HL-60 (cell line): ENCODE results near the gene SYNJ2.

Experiments used
- DNase-seq, 2 experiments: peaks; one replicate each; pipeline ENCODE4 v3.0.0-alpha.2; 2010 to 2020; ENCODE audit warnings: low read depth in 1 of 2, low spot score in 1 of 2
- H3K27ac ChIP-seq: fragments of 250-450 bp; sonication (Bioruptor Pico); replicated peaks from 2 replicates; pipeline ENCODE4 v1.5.1; 2020; ENCODE audit warnings: mild to moderate bottlenecking, moderate library complexity
- H3K27me3 ChIP-seq: fragments of 250-450 bp; sonication (Bioruptor Pico); 2 replicates; pipeline ENCODE4 v1.5.1; 2021; ENCODE audit warnings: mild to moderate bottlenecking, moderate library complexity; ENCODE audit not compliant: insufficient read depth, poor library complexity, severe bottlenecking
- H3K4me3 ChIP-seq: replicated peaks from 2 replicates; pipeline ENCODE4 v1.5.1; 2011; ENCODE audit warnings: mild to moderate bottlenecking, control low read depth, low read length; ENCODE audit not compliant: insufficient read depth
- GABPA ChIP-seq: IDR thresholded peaks from 2 replicates; pipeline ENCODE4 v1.6.1; 2012; ENCODE audit warnings: low read depth
- POLR2AphosphoS5 ChIP-seq: IDR thresholded peaks from 2 replicates; pipeline ENCODE4 v1.6.1; 2012; ENCODE audit warnings: low read depth
- SPI1 ChIP-seq: IDR thresholded peaks from 2 replicates; pipeline ENCODE4 v1.6.1; 2012; ENCODE audit warnings: low read depth, mild to moderate bottlenecking, borderline replicate concordance
- TF ChIP-seq, protein P1 (sequence below): IDR thresholded peaks from 2 replicates; pipeline ENCODE4 v1.6.1; 2012; ENCODE audit warnings: low read depth; ENCODE audit not compliant: insufficient replicate concordance
- TF ChIP-seq, protein P2 (sequence below): IDR thresholded peaks from one replicate; pipeline ENCODE4 v1.5.1; 2011; ENCODE audit warnings: low read length, control low read depth, inconsistent platforms; ENCODE audit not compliant: insufficient read depth

The SYNJ2 gene

DNA sequence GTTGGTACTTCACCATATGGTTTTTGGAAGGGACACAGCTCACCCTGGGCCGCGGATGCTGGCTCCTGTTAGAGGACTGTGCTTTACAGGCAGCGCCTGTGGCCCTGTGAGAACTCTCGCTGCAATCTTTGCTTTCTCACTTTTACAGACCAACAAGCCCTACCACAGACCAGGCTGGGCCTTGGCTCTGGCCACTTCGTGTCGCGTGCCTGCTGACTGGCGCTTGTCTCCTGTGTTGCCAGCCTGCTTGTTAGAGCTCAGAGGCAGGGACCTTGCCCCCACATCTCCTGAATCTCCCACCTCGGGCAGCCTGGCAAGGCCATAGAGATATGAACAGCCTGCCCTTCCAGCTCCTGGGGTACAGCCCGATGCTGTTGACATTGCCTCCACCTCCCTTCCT lies 56.1 kb downstream of the SYNJ2 start:
- H3K4me3 ChIP-seq, result no peak overlapping the region
- DNase-seq, result no peak
- no peak overlapping the region for H3K27ac ChIP-seq
- no peaks in the 10 kb centered on the region for H3K27me3 ChIP-seq
- TF ChIP-seq GABPA (no peak), SPI1 (no peak), POLR2AphosphoS5 (no peak)
- TF ChIP-seq, protein P1, sequence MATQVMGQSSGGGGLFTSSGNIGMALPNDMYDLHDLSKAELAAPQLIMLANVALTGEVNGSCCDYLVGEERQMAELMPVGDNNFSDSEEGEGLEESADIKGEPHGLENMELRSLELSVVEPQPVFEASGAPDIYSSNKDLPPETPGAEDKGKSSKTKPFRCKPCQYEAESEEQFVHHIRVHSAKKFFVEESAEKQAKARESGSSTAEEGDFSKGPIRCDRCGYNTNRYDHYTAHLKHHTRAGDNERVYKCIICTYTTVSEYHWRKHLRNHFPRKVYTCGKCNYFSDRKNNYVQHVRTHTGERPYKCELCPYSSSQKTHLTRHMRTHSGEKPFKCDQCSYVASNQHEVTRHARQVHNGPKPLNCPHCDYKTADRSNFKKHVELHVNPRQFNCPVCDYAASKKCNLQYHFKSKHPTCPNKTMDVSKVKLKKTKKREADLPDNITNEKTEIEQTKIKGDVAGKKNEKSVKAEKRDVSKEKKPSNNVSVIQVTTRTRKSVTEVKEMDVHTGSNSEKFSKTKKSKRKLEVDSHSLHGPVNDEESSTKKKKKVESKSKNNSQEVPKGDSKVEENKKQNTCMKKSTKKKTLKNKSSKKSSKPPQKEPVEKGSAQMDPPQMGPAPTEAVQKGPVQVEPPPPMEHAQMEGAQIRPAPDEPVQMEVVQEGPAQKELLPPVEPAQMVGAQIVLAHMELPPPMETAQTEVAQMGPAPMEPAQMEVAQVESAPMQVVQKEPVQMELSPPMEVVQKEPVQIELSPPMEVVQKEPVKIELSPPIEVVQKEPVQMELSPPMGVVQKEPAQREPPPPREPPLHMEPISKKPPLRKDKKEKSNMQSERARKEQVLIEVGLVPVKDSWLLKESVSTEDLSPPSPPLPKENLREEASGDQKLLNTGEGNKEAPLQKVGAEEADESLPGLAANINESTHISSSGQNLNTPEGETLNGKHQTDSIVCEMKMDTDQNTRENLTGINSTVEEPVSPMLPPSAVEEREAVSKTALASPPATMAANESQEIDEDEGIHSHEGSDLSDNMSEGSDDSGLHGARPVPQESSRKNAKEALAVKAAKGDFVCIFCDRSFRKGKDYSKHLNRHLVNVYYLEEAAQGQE, result no peak
- TF ChIP-seq, protein P2, sequence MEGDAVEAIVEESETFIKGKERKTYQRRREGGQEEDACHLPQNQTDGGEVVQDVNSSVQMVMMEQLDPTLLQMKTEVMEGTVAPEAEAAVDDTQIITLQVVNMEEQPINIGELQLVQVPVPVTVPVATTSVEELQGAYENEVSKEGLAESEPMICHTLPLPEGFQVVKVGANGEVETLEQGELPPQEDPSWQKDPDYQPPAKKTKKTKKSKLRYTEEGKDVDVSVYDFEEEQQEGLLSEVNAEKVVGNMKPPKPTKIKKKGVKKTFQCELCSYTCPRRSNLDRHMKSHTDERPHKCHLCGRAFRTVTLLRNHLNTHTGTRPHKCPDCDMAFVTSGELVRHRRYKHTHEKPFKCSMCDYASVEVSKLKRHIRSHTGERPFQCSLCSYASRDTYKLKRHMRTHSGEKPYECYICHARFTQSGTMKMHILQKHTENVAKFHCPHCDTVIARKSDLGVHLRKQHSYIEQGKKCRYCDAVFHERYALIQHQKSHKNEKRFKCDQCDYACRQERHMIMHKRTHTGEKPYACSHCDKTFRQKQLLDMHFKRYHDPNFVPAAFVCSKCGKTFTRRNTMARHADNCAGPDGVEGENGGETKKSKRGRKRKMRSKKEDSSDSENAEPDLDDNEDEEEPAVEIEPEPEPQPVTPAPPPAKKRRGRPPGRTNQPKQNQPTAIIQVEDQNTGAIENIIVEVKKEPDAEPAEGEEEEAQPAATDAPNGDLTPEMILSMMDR, result no peak

DNA sequence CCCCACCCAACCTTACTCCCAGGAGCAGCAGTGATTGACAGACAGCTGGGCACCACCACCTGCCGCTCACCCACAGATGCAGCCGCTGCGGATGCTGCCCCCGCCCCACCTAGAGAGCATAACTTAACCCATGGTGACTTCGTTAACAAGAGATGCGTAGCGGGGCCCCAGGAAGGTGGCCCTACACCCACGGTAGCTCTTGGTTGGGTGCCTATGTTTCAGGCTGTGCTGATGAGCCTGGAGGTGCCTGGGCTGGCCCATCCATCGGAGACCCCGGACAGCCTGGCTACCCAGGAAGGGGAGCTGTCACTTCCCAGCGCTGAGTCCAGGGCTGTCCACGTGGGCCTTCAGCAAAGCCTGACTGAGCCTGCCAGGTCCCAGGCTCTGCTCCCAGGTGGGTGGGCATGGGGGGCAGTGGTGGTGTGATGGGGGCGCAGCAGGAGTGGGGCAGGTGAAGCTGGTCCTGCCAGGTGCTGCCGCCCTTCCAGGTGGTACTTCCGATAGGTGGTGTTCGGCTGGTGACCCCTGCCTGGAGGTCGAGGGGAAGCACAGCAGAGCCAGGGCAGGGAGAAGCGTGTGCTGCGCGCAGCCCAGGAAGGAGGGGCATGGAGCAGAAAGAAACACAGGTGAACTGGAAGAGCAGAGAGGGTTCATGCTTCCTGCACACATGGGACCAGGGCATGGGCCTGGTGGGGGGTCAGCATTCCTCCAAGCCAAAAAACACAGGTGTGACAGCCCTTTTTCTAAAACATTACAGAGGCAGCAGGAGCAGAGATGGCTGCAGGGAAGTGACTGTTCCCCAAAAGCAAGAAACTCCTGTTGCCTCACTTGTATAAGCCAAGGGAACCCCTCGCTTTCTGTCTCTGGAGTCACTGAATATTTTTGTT lies 56.9 kb downstream of the SYNJ2 start:
- H3K4me3 ChIP-seq, result no peak overlapping the region
- no peaks in the 10 kb centered on the region for H3K27me3 ChIP-seq
- H3K27ac ChIP-seq, result no peak overlapping the region
- DNase-seq, result no peak
- TF ChIP-seq POLR2AphosphoS5, result no peak
- TF ChIP-seq, protein P2, result no peak

DNA sequence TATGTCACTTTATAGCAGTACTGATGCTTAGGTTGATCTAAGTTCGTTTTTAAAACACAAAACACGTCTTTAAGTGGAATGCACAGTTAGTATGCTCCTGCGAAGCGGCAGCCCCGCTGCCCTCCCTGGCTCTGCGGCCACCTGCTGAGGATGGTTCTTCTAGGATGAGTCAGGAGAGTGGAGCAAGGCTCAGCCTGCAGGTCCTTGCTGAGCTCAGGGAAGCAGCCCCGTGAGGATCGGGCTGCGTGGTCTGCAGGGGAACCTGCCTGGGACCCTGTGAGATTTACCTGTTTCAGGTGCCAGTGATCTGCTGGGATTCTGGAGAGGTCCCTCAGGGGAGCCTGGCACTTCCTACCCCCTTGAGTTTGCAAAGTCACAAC lies 57.5 kb downstream of the SYNJ2 start:
- Histone ChIP-seq H3K4me3 (no peak overlapping the region), H3K27me3 (no peaks in the 10 kb centered on the region), H3K27ac (no peak overlapping the region)
- TF ChIP-seq, protein P1, result no peak
- no peak for TF ChIP-seq SPI1
- TF ChIP-seq POLR2AphosphoS5, result no peak
- TF ChIP-seq, protein P2, result no peak
- no peak for DNase-seq

DNA sequence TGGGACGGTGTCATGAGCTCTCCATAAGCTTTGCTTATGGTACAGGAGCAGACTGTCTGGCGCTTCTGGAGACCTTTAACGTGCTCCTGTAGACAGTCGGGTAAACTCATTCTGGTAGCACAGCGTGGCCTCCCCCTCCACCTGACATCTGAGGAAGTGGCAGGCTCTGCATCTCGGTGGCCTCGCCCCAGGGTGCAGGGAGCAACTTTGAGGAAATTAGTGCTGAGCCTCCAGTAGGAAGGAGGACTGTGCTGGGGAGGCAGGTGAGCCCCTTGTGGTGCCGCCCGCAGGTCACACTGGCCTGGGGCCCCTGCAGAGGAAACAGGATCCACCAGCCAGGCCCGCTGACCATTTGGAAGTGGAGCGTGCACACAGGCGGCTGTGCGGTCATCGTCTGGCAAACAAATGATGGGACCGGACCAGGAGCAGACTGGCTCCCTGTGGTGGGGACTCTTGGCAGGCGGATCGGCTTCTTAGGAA lies 57.9 kb downstream of the SYNJ2 start:
- TF ChIP-seq, protein P1, result no peak
- peak; percentile 73; the same call in 1 of the 2 replicates for TF ChIP-seq SPI1
- Histone ChIP-seq H3K27me3 (no peaks in the 10 kb centered on the region), H3K27ac (no peak overlapping the region), H3K4me3 (no peak overlapping the region)
- DNase-seq, result peak in 1 of 2 experiments; percentile 60
